Measurements from ENCODE around the gene SPATS1. TPM values are rescaled to one million over a fixed set of nuclear protein-coding genes. Genes with fewer than 3 reads are reported as not detected.
"Not testable (repeated sequence)": the region's sequence is repeated elsewhere in the genome, so short reads cannot be mapped to it uniquely, and the experiment has no call there.

Gene SPATS1
- total RNA-seq, 2 experiments from 2014 or later = not detected

GRCh38 chr6:44312901-44313788 is 29.3 kb upstream of the SPATS1 start, which contains the start of gene AARS2:
Gene AARS2 (minus strand): TSS chr6:44313347. CDS start chr6:44313323, 24 bp downstream.
- H3K36me3 Mint-ChIP-seq (ENCODE audit: low read depth) = peaks cover 20% of the 10 kb centered on the region
- H3K4me3 Mint-ChIP-seq = peak within 1 kb of the TSS; percentile 98
- peak; percentile 94 for DNase-seq
- ChIA-PET POLR2A (interaction anchor here (1.0 to 1.7 kb wide), 4 partner anchors 12 to 66 kb away, joined by 3 to 5 read pairs (median 4); partner anchors contain the start of gene HSP90AB1), CTCF (interaction anchor here (0.7 to 5.8 kb wide), 29 partner anchors 8 to 204 kb away, joined by 3 to 49 read pairs (median 5); partner anchors contain the start of genes CDC5L and TMEM151B)
- no peaks in the 10 kb centered on the region for H3K9me3 Mint-ChIP-seq (ENCODE audit: insufficient read depth)
- H3K27me3 Mint-ChIP-seq (ENCODE audit: low read depth) = peaks cover 4% of the 10 kb centered on the region
- ATAC-seq = peak; percentile 93
- peak within 1 kb of the TSS; percentile 96 for H3K27ac Mint-ChIP-seq
- peaks cover 17% of the 10 kb centered on the region for H3K4me1 Mint-ChIP-seq (ENCODE audit: low read depth)

GRCh38 chr6:44314657-44315056 is 27.8 kb upstream of the SPATS1 start:
- ATAC-seq; H3K9me3 Mint-ChIP-seq (ENCODE audit: insufficient read depth); H3K27ac Mint-ChIP-seq; DNase-seq; H3K4me3 Mint-ChIP-seq; POLR2A ChIA-PET: not testable (repeated sequence)
- CTCF ChIA-PET = interaction anchor here (1.3 to 5.8 kb wide), 5 partner anchors 12 to 46 kb away, joined by 5 to 49 read pairs (median 20); partner anchors contain the start of gene TMEM151B
- Mint-ChIP-seq H3K36me3 (ENCODE audit: low read depth) (peaks cover 14% of the 10 kb centered on the region), H3K27me3 (ENCODE audit: low read depth) (peaks cover 13% of the 10 kb centered on the region), H3K4me1 (ENCODE audit: low read depth) (peaks cover 17% of the 10 kb centered on the region)

GRCh38 chr6:44315516-44315915 is 26.9 kb upstream of the SPATS1 start:
- H3K9me3 Mint-ChIP-seq (ENCODE audit: insufficient read depth) = no peaks in the 10 kb centered on the region
- H3K27ac Mint-ChIP-seq = no peak overlapping the region
- peaks cover 17% of the 10 kb centered on the region for H3K4me1 Mint-ChIP-seq (ENCODE audit: low read depth)
- CTCF ChIA-PET = interaction anchor here (3.9 to 5.8 kb wide), 2 partner anchors 12 to 47 kb away, joined by 35 to 49 read pairs; partner anchors contain the start of gene TMEM151B
- no peak for ATAC-seq
- peaks cover 20% of the 10 kb centered on the region for H3K27me3 Mint-ChIP-seq (ENCODE audit: low read depth)
- no peak for DNase-seq
- POLR2A ChIA-PET = no interaction called here
- no peak overlapping the region for H3K4me3 Mint-ChIP-seq
- H3K36me3 Mint-ChIP-seq (ENCODE audit: low read depth) = peaks cover 7% of the 10 kb centered on the region

GRCh38 chr6:44315951-44316350 is 26.5 kb upstream of the SPATS1 start:
- DNase-seq = no peak
- Mint-ChIP-seq H3K4me3 (no peak overlapping the region), H3K9me3 (ENCODE audit: insufficient read depth) (no peaks in the 10 kb centered on the region), H3K27ac (no peak overlapping the region), H3K4me1 (ENCODE audit: low read depth) (peaks cover 17% of the 10 kb centered on the region), H3K27me3 (ENCODE audit: low read depth) (peaks cover 21% of the 10 kb centered on the region), H3K36me3 (ENCODE audit: low read depth) (peaks cover 3% of the 10 kb centered on the region)
- ChIA-PET CTCF (interaction anchor here (5.8 kb wide), 1 partner anchor 47 kb away, joined by 49 read pairs; the partner anchor contains the start of gene TMEM151B), POLR2A (no interaction called here)
- no peak for ATAC-seq

- Mint-ChIP-seq H3K4me1 (ENCODE audit: low read depth) (peaks cover 13% of the 10 kb centered on the region), H3K4me3 (no peak overlapping the region), H3K27ac (no peak overlapping the region), H3K36me3 (ENCODE audit: low read depth) (peaks cover 2% of the 10 kb centered on the region), H3K27me3 (ENCODE audit: low read depth) (peaks cover 21% of the 10 kb centered on the region), H3K9me3 (ENCODE audit: insufficient read depth) (no peaks in the 10 kb centered on the region)
- DNase-seq (no peak), ATAC-seq (no peak)
- ChIA-PET CTCF (no interaction called here), POLR2A (no interaction called here)
Observed at GRCh38 chr6:44316481-44316880, 26.0 kb upstream of the SPATS1 start.

GRCh38 chr6:44317136-44317631 is 25.3 kb upstream of the SPATS1 start:
- H3K27me3 Mint-ChIP-seq (ENCODE audit: low read depth) = peaks cover 21% of the 10 kb centered on the region
- DNase-seq; H3K4me3 Mint-ChIP-seq; H3K4me1 Mint-ChIP-seq (ENCODE audit: low read depth); CTCF ChIA-PET; POLR2A ChIA-PET; H3K36me3 Mint-ChIP-seq (ENCODE audit: low read depth); ATAC-seq; H3K9me3 Mint-ChIP-seq (ENCODE audit: insufficient read depth); H3K27ac Mint-ChIP-seq: not testable (repeated sequence)

GRCh38 chr6:44321210-44321609 is 21.2 kb upstream of the SPATS1 start:
- Mint-ChIP-seq H3K4me1 (ENCODE audit: low read depth) (no peaks in the 10 kb centered on the region), H3K9me3 (ENCODE audit: insufficient read depth) (no peaks in the 10 kb centered on the region), H3K27ac (no peak overlapping the region), H3K27me3 (ENCODE audit: low read depth) (peaks cover 24% of the 10 kb centered on the region), H3K36me3 (ENCODE audit: low read depth) (no peaks in the 10 kb centered on the region), H3K4me3 (no peak overlapping the region)
- ChIA-PET CTCF (interaction anchor here (1.5 to 3.6 kb wide), 3 partner anchors 9 to 16 kb away, joined by 4 to 12 read pairs (median 6); partner anchors contain the start of gene AARS2), POLR2A (no interaction called here)
- ATAC-seq = no peak
- DNase-seq = no peak

- CTCF ChIA-PET = interaction anchor here (1.0 to 2.9 kb wide), 2 partner anchors 12 to 14 kb away, joined by 4 to 11 read pairs; partner anchors contain the start of gene AARS2
- Mint-ChIP-seq H3K27ac (no peak overlapping the region), H3K4me1 (ENCODE audit: low read depth) (no peaks in the 10 kb centered on the region), H3K36me3 (ENCODE audit: low read depth) (no peaks in the 10 kb centered on the region), H3K27me3 (ENCODE audit: low read depth) (peaks cover 32% of the 10 kb centered on the region), H3K4me3 (no peak overlapping the region), H3K9me3 (ENCODE audit: insufficient read depth) (no peaks in the 10 kb centered on the region)
- DNase-seq (no peak), ATAC-seq (no peak)
- POLR2A ChIA-PET = no interaction called here
Observed at GRCh38 chr6:44327096-44327495, 15.4 kb upstream of the SPATS1 start.

- Mint-ChIP-seq H3K4me1 (ENCODE audit: low read depth) (no peaks in the 10 kb centered on the region), H3K36me3 (ENCODE audit: low read depth) (no peaks in the 10 kb centered on the region), H3K27ac (no peak overlapping the region), H3K27me3 (ENCODE audit: low read depth) (peaks cover 30% of the 10 kb centered on the region), H3K4me3 (no peak overlapping the region), H3K9me3 (ENCODE audit: insufficient read depth) (no peaks in the 10 kb centered on the region)
- ATAC-seq (no peak), DNase-seq (no peak)
- ChIA-PET CTCF (interaction anchor here (1.0 to 2.9 kb wide), 2 partner anchors 11 to 15 kb away, joined by 4 to 11 read pairs; partner anchors contain the start of gene AARS2), POLR2A (no interaction called here)
Observed at GRCh38 chr6:44327760-44328159, 14.7 kb upstream of the SPATS1 start.

GRCh38 chr6:44328203-44328602 is 14.2 kb upstream of the SPATS1 start:
- H3K36me3 Mint-ChIP-seq (ENCODE audit: low read depth); POLR2A ChIA-PET; DNase-seq; H3K9me3 Mint-ChIP-seq (ENCODE audit: insufficient read depth); ATAC-seq; CTCF ChIA-PET; H3K27ac Mint-ChIP-seq; H3K4me1 Mint-ChIP-seq (ENCODE audit: low read depth); H3K4me3 Mint-ChIP-seq: not testable (repeated sequence)
- H3K27me3 Mint-ChIP-seq (ENCODE audit: low read depth) = peaks cover 29% of the 10 kb centered on the region

GRCh38 chr6:44329858-44330257 is 12.6 kb upstream of the SPATS1 start:
- Mint-ChIP-seq H3K27me3 (ENCODE audit: low read depth) (peaks cover 30% of the 10 kb centered on the region), H3K4me3 (no peak overlapping the region), H3K9me3 (ENCODE audit: insufficient read depth) (no peaks in the 10 kb centered on the region), H3K36me3 (ENCODE audit: low read depth) (no peaks in the 10 kb centered on the region), H3K27ac (no peak overlapping the region), H3K4me1 (ENCODE audit: low read depth) (no peaks in the 10 kb centered on the region)
- DNase-seq = no peak
- ChIA-PET POLR2A (no interaction called here), CTCF (interaction anchor here (1.1 to 1.4 kb wide), 4 partner anchors 9 to 62 kb away, joined by 4 to 6 read pairs (median 4); partner anchors contain the start of gene AARS2)
- no peak for ATAC-seq
